HG03159 (cell line): ENCODE data around the gene PLTP.
"Not testable (repeated sequence)": the region's sequence is repeated elsewhere in the genome, so short reads cannot be mapped to it uniquely, and the experiment has no call there.

Source experiments
- ATAC-seq: cut with Tn5 transposase; IDR thresholded peaks from one replicate; pipeline ENCODE4 v1.9.1; 2021; ENCODE audit warnings: mild to moderate bottlenecking, moderate library complexity; ENCODE audit not compliant: unreplicated experiment

PLTP gene

DNA sequence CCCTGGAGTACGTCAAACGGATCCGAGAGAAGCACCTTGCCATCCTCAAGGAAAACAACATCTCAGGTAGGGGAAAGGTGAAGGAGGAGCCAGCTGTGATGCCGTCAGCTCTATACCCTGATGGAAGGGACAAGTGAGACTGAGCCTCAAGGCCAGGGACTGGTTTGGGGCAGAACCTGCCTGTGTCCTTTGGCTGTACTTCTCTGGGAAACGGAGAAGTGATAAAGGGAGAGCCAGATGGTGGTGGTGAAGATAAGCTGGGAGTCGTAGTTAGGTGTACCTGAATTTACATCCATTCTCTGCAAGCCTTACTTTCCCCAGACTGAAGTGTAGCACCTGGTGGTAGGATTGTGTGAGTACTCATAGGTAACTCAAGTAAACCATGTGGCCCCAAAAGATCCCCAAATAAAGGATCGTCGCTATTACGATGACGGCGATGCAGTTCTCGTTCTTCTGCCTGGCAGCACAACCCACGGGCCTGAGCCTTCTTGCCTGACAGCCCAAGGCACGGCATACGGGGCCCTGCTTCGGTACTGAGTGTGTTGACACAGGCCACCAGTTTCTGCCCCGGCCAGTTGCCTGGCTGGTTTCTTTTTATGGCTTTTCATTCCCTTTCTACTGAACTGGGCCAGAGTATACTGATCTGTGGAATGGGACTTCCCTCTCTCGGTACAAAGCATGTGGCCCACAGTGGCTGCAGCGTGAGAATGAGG is 33.2 kb upstream of the PLTP start:
- ATAC-seq, result no peak

DNA sequence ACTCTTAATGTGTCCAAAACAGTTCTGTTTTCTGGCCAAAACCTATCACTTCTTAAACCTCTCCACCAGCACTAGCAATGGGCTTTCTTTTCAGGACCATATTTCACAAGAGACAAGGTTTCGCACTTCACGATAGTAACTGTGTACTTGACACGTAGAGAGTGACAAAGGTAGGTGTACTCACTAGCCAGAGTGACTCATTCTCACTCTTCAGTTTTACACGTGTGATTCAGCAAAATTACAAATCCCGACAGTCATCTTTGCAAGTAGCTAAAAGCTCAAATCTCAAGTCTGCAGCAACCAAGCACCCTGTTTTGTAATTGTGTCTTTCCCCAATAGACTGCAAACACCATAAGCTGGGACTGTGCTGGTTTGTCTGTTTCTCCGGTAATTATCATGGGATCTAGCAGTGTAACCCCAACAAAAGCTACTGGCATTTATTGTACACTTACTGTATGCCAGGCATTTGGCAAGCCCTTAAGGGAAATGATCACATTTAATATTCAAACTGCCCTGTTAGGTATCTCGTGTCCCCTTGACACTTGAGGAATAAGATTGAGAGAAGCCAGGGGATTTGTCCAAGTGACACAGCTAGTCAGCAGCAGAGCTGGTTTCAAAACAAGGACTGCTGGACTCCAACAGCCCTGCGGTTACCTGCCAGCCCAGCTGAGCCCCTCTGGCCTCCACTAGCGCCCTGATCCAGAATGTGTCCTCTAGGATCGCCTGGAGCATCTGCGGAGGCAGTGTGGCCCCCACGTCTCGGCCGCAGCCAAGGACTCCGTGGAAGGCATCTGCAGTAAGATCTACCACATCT is 32.4 kb upstream of the PLTP start:
- ATAC-seq, result no peak

DNA sequence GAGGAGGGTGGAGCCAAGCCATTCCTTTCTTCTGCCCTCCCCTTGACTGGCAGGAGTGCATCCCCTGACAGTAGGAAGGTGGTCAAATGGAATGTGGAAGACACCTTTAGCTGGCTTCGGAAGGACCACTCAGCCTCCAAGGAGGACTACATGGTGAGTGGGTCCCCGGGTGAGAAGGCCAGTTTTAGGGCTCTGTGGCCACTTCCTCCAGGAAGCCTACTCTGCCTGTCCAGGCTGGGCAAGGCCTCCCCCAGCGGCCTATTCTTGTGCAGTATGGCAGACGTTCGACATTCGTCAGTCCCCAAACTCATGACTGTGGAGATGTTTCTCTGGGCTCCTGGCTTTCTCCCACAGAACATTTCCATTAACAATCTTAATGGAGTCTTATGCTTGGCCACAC is 31.7 kb upstream of the PLTP start:
- ATAC-seq, result no peak

DNA sequence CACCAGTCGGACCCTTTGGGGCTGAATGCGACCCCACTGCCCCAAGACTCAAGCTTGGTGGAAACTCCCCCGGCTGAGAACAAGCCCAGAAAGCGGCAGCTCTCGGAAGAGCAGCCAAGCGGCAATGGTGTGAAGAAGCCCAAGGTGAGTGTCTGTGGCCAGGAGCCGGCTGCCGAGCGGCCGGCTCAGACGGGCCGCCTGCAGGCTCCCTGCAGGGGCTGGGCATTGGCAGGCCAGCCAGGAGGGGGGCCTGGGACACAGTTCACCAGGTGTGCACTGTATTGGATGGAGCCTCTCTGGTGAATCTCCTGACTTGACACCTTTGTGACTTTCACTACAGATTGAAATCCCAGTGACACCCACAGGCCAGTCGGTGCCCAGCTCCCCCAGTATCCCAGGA is 28.5 kb upstream of the PLTP start:
- ATAC-seq, result no peak

DNA sequence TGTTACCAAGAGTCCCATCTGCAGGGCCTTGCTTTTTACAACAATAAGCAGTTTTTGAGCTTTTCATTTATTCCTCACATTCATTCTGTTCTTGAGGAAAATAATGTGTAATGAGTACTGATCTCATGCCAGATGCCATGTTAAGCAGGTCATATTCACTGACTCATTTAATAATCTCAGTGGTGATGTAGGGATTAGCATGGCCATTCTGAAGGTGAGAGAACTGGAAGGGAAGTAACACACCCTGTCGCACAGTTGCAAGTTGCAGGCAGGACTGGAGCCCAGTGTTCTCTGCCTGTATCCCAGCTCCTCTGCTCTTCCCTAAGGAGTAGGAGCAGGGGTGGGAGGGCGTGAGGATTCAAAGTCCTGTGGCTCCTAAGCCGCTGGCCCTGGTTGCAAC is 28.1 kb upstream of the PLTP start:
- no peak for ATAC-seq

DNA sequence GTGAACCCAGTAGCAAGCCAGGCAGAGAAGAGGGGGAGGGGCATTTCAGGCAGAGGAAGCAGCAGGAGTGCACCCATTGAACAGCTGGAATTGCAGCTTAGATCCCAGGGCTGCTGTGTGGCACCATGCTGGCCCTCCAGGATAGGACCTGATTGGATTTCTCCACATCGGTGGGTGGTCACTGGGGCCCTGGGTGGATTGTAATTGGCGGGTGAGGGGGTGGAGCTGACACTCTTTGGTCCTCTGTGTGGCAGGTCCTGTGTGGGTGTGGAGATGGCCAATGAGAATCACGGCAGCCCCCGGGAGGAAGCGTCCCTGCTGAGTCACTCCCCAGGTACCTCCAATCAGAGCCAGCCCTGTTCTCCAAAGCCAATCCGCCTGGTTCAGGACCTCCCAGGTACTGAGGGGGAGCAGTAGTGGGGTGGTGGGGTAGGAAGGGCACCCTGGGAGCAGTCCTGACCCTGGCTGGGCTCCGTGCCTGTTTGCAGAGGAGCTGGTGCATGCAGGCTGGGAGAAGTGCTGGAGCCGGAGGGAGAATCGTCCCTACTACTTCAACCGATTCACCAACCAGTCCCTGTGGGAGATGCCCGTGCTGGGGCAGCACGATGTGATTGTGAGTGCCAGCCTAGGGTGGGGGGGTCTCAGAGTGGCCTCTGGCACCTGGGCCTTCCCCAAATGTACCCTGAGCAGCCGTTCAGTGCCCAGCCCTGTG is 26.9 kb upstream of the PLTP start:
- ATAC-seq, result no peak

DNA sequence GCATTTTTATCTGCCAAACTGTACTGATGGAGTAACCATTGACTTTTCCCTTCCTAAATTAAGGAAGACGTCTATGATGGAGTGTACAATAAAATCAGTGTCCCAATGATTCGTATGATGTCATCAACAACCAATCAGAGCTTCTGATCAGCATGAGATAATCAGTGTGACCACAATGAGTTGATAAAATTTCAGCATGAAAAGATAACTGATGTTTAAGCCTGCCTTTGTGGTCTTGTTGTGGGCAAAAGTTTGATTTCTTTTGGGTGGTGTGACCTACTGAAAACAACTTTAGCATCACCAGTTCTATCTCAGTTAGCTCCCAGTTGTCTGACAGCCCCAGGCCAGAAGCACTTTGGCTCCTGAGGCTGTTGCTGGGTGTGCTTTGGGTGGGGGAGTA is 25.8 kb upstream of the PLTP start:
- no peak for ATAC-seq

DNA sequence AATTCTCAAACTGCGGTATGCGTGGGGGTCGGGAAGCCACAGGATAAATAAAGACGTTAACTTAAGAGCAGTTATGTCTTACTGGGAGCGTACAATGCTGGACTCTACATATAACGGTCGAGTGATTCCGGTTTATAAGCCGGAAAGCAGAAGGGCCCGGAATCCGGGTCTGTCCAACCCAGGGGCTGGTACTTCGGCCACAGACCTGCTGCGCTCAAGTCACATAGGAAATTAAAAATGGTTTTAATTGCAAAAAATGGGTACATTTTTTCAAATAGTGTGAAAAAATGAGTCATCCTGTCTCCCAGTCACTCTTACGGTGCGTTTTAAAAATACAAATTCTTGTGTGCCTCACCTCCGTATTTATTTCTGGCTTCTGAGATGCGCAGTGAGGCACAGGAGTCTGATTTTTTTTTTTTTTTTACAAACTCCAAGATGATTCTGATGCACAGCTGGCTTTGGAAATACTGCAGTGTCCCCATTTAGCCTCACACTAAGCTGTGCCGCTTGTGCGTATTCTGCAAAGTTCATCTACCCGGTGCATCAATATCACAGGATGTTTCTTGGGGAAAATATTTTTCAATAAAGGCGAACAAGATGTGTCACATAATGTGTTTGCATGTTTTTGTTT is 23.6 kb upstream of the PLTP start:
- ATAC-seq, result peak; percentile 15

DNA sequence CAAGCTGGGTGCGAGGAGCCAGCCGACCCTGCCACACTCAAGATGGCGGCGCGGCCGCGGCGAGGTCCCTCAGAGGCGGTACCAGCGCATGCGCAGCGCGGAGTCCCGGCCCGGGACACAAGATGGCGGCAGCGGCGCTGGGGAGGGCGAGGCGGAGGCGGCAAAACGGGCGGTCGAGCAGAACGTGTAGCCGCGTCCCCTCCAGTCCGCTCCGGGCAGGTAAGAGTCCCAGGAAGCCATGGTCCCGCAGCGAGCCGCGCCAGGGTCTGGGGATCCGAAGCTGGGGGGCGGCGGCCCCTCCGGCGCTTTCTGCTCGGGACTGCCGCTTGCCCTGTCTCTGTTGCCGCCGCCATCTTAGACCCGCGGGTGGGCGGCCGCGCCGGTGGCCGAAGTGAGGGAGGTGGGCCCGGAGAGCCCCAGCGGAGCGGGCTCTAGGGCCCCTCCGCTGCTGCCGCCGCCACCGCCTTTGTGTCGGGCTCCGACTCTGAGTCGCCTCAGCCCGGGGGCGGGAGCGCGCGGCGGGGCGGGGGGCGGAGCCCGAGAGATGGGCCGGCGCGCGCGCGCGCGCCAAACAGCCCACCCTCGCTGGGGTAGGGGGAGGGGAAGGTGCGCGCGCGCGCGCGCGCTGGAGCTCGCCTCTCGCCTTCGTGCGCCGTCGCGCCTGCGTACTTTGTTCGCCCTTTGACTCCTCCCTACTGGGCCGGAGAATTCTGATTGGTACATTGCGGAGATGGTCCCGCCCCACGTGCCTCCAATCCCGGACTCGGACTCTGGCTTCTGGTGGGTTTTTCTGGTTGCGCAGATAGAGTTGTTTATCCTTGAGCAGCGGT is 22.8 kb upstream of the PLTP start, which contains the start of gene PCIF1:
Gene PCIF1, plus strand, starts transcription at position 98 of the 830 bp plus-strand sequence. CDS start 4,317 bp downstream, outside the sequence.
- peak; percentile 77 for ATAC-seq

DNA sequence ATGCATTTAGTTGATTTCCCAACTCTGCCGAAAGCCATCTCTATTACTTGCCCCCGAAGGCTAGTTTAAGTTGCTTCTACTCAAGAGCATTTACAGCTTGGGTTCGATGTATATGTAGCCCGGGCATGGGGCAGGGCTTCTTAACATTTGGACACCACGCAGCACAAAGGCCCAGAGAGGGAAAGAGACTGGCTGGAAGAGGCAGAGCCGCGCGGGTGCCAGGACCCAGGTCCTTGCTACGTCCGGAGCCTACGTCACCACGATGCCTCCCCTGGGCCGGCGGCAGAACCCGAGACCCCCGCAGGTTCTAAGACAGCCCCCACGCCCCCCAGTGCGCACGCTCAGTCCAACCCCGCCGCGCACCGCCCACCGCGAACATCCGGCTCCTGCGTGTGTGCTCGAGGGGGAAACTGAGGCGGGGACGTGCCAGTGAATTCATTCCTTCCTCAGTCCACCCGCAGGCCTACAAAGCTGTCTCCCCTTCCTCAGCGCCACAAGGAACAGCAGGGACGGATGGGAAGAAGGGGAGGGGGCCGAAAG is 22.2 kb upstream of the PLTP start:
- ATAC-seq, result no peak

DNA sequence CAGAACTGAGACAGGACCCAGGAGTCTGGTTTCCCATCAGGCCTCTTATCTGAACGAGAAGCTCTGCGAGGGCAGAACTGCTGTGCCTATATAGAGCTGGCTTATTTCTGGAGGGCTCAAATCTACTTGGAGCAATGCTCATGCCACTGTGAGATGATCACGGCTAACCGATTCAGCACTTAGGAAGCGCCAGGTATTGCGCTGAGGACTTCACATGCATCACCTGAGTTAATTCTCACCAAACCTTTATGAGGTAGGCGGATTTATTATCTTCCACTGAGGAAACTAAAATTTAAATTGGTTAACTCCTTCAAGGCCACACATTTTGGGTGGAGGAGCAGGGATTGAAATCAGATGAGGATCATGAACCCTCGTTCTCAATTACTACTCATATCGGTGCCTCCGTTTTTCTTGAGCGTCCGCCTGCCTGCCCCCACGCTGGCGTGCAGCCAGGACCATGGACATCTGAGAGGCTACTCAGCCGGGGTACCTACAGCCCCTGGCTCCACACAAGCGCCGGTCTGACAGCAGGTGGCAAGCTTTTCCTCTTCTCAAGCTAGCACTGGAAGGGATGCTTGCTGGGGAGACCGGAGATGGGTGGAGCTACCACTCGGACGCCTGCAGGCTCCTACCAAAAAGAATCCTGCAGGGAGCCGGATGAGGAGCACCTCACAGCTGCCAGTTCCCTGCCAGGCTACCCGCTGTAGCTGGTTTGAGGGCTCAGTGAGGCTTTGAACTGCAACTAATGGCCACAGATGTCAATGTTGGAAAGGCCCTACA is 21.5 kb upstream of the PLTP start:
- no peak for ATAC-seq

DNA sequence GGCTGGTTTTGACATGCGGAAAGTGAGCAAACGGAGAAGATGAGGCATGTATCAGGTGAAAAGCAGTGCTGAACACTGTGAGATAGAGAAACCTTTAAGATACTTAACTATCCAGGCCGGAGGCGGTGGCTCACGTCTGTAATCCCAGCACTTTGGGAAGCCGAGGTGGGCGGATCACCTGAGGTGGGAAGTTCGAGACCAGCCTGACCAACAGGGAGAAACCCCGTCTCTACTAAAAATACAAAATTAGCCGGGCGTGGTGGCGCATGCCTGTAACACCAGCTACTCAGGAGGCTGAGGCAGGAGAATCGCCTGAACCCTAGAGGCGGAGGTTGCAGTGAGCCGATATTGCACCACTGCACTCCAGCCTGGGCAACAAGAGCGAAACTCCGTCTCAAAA is 19.7 kb upstream of the PLTP start:
- not testable (repeated sequence) for ATAC-seq

DNA sequence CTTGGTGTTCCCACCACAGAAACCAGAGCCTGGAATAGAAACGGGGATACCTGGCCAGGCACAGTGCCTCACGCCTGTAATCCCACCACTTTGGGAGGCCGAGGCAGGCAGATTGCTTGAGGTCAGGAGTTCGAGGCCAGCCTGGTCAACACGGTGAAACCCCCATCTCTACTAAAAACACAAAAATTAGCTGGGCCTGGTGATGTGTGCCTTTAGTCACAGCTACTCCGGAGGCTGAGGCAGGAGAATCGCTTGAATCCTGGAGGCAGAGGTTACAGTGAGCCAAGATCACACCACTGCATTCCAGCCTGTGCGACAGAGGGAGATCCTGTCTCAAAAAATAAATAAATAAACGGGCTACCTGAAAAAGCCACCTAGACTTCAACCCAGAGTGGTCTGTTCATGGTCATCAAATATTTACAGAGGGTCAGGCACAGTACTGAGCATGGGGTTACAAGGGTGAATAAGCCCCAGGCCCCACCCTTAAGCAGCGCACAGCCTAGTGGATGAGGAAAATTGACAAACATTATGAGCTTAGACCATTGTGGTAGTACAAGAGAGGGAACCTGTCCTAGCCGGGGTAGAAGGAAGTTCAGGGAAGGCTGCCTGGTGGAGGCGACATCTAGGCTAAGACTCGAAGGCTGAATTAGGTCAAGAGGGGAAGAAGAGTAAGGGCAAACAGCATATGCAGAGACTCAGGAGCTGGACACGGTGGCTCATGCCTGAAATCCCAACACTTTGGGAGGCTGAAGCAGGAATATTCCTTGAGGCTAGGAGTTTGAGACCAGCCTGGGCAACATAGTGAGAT is 15.3 kb upstream of the PLTP start:
- ATAC-seq, result no peak

DNA sequence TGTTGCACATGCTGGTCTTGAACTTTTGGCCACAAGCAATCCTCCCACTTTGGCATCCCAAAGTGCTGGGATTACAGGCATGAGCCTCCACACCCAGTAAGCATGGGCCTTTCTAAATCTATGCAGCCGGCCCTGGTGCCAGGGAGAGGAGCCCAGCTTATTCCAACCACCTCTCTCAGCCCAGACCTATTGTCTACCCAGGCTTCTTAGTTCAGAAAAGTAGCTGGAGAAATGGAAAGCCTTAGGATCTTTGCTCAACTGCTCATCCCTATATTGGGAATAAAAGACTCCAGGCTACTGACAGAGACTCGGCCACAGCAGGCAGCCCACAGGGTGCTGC is 14.7 kb upstream of the PLTP start:
- no peak for ATAC-seq

DNA sequence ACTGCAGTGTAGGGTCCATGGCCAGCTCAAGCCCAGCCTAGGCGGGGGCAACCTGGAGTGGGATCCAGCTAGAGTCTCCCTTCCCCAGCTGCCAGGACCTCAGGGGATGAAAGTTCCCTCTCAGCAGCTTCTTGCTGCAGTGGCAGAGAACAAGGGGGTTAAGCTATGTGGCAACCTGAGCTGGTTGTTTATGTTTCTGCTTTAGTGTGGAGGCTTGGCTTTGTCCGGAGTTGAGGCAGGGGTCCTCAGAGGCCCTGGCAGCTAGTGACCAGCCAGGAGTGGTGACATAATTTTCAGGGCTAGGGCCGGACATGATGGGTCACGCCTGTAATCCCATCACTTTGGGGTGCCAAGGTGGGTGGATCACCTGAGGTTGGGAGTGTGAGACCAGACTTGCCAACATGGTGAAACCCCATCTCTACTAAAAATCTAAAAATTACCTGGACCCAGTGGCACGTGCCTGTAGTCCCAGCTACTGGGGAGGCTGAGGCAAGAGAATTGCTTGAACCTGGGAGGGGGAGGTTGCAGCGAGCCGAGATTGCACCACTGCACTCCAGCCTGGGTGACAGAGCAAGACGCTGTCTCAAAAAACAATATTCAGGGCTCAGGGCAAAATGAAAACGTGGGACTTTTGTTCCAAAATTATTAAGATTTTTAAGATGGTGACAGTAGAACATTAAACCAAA is 14.0 kb upstream of the PLTP start:
- ATAC-seq, result no peak

DNA sequence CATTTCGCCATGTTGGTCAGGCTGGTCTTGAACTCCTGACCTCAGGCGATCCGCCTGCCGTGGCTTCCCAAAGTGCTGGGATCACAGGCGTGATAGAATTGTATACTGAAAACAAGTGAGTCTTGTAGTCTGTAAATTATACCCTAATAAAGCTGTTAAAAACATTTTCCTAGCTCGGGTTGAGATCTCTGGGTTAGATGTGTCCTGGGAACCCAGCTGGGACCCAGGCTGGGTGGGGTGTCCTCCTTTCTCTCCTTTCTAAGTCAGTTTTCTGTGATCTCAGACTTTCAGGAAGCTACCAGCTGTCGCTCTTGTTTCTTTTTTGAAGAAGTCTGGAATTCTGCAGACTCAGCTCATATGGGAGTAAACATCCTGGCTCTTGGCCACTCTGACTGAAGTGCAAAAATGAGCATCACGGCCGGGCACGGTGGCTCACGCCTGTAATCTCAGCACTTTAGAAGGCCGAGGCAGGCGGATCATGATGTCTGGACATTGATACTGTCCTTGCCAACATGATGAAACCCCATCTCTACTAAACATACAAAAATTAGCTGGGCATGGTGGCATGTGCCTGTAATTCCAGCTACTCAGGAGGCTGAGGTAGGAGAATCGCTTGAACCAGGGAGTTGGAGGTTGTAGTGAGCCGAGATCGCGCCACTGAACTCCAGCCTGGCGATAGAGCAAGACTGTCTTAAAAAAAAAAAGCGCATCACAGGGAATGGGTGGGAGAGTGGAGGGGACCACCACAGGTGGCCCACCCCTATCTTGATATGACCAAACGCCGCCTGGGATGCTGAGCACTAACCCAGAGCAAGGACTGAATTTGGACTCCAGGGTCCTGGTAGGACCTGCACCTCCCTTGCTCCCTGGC is 12.7 kb upstream of the PLTP start:
- no peak for ATAC-seq
